ENCODE data around the gene ARHGAP20.

The ARHGAP20 gene

GRCh38 chr11:110614031-110614430 lies 98.2 kb downstream of the ARHGAP20 start:
- no peak for DNase-seq (ENCODE audit: low read depth)

GRCh38 chr11:110613197-110613918 lies 98.9 kb downstream of the ARHGAP20 start:
- DNase-seq (ENCODE audit: low read depth) = no peak

GRCh38 chr11:110606415-110606814 lies 105.8 kb downstream of the ARHGAP20 start:
- DNase-seq (ENCODE audit: low read depth) = no peak

GRCh38 chr11:110601936-110602335 lies 110.3 kb downstream of the ARHGAP20 start:
- DNase-seq (ENCODE audit: low read depth) = no peak

- no peak for DNase-seq (ENCODE audit: low read depth)
These were observed 111.9 kb downstream of the ARHGAP20 start for GRCh38 chr11:110600322-110600721.

- no peak for DNase-seq (ENCODE audit: low read depth)
These were observed 113.0 kb downstream of the ARHGAP20 start for GRCh38 chr11:110599207-110599606.

GRCh38 chr11:110598725-110599124 lies 113.5 kb downstream of the ARHGAP20 start:
- no peak for DNase-seq (ENCODE audit: low read depth)

GRCh38 chr11:110587972-110588371 lies 124.3 kb downstream of the ARHGAP20 start:
- DNase-seq (ENCODE audit: low read depth) = no peak

- DNase-seq (ENCODE audit: low read depth) = no peak
These were observed 125.1 kb downstream of the ARHGAP20 start for GRCh38 chr11:110587129-110587528.

- no peak for DNase-seq (ENCODE audit: low read depth)
These were observed 128.1 kb downstream of the ARHGAP20 start for GRCh38 chr11:110584150-110584549.

- no peak for DNase-seq (ENCODE audit: low read depth)
These were observed 129.4 kb downstream of the ARHGAP20 start for GRCh38 chr11:110582728-110583432.

GRCh38 chr11:110580571-110580970 lies 131.7 kb downstream of the ARHGAP20 start:
- no peak for DNase-seq (ENCODE audit: low read depth)

GRCh38 chr11:110573411-110573810 lies 138.8 kb downstream of the ARHGAP20 start:
- no peak for DNase-seq (ENCODE audit: low read depth)

- DNase-seq (ENCODE audit: low read depth) = no peak
These were observed 141.0 kb downstream of the ARHGAP20 start for GRCh38 chr11:110571081-110571720.

- DNase-seq (ENCODE audit: low read depth) = no peak
These were observed 145.7 kb downstream of the ARHGAP20 start for GRCh38 chr11:110566577-110566976.

- DNase-seq (ENCODE audit: low read depth) = no peak
These were observed 146.6 kb downstream of the ARHGAP20 start for GRCh38 chr11:110565357-110566336.

- no peak for DNase-seq (ENCODE audit: low read depth)
These were observed 147.4 kb downstream of the ARHGAP20 start for GRCh38 chr11:110564676-110565356.

GRCh38 chr11:110544779-110545178 lies 167.5 kb downstream of the ARHGAP20 start:
- no peak for DNase-seq (ENCODE audit: low read depth)

GRCh38 chr11:110538154-110538553 lies 174.1 kb downstream of the ARHGAP20 start:
- no peak for DNase-seq (ENCODE audit: low read depth)

GRCh38 chr11:110530900-110531741 lies 181.1 kb downstream of the ARHGAP20 start:
- no peak for DNase-seq (ENCODE audit: low read depth)
